Medulla oblongata (tissue), 1 donor: Measurements from ENCODE around the gene DRD5.

Experiments used
- DNase-seq: peaks from one replicate; pipeline ENCODE4 v3.0.0-alpha.2; 2015; ENCODE audit errors: extremely low spot score

Gene DRD5

DNA sequence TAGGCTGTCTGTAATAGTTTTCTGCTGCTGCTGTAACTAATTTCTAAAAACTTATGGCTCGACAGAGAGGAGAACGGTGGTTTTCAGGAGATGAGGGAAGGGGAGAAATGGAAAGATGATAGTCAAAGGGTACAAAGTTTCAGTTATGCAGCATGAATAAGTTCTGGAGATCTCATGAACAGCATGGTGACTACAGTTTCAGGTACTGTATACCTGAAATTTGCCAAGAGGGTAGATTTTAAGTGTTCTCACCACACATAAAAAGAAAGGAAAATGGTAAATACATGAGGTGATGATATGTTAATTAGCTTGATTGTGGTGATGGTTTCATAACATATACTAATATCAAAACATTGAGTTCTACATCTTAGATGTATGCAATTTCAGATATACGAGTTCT, 34.9 kb downstream of the DRD5 start:
- DNase-seq, result no peak

DNA sequence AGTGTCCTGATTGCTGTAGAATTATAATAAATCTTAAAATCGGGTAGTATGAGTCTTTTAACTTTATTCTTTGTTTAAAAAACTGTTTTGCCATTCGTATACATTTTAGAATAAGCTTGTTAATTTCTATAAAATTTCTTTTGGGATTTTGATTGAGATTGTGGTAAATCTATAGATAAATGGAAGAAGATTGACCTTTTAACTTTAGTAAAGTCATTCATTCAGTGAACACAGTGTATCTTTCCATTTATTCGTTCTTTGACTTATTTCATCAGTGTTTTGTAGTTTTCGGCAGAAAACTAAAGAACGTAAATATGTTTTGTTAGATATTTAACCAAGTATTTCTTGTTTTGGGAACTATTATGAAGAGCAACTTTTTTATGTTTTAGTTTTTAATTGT, 38.9 kb downstream of the DRD5 start:
- no peak for DNase-seq

DNA sequence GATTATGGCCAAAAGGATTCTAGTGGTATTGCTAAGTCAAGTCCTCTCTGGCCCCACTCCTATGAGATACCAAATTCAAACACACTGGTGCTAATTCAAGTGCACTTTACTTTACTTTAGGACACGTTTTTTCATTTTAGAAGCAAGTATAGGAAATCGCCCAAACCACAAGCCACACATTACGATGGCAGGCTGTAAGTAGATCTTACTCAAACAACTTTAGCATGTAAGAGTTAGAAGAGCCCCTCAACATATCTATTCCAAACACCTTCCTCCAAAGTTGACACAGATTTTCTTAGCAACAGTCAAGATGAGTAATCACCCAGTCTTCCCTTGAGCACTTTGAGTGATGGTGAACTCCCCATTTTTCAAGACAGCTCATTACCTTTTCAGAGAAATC, 43.6 kb downstream of the DRD5 start:
- DNase-seq, result no peak

DNA sequence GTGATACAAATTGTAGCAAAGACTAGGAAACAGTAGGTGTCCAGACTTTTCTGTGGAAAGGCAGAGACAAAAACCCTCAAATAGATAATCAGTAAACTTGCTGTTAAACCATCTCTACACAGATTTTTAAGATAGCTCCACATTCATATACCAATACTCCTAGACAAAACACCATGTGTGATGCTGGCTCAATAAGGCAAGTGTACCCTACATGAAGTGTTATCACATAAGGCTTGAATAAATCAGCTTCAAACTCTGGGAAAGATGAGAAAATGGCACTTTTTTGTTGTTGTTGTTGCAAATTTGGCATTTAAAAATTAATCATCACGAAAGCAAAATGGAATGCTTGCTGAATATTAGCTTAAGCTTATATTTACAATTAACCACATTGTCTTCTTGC, 45.1 kb downstream of the DRD5 start:
- no peak for DNase-seq

DNA sequence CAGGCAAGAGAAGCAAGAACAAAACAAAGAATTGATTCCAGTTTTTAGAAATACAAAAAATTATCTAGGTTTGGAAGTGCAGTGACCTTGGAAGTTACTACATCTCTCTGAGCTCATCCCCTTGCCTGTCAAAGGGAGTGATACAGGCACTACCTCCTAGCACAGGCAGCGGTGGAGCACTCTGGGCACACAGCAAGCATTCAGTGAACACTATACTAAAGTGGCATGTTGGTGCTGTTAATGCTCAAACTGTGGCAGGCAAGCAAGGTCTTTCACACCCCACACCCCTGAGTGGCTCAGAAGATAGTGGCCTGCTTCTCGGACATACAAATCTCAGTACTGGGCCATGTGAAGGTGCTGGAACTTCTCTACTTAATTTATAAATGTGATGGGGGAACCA, 51.2 kb downstream of the DRD5 start:
- no peak for DNase-seq

DNA sequence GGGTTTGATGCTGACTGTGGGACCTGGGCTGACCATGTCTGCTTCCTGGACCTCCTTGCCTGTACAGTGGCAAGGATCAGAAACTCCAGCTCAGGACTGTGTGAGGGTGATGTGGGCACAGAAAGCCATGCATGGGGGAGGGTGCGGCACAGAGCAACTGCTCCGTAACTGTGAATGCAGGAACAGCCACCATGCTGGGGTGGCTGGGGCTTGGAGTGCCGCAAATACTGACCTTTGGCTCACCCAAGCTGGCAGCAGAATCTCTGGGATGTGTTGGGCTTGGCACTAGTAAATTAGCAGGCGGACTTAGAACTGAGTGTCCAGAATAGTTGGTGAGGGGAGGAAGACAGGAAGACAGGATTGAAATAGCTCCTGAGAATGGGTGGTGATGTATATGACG, 52.0 kb downstream of the DRD5 start:
- DNase-seq, result no peak
